HG03159 (cell line): ENCODE data around the gene URGCP.

Experiments
- ATAC-seq: cut with Tn5 transposase; IDR thresholded peaks from one replicate; pipeline ENCODE4 v1.9.1; 2021; ENCODE audit warnings: mild to moderate bottlenecking, moderate library complexity; ENCODE audit not compliant: unreplicated experiment

Gene URGCP

GRCh38 chr7:43906331-43907010 is at the start of gene URGCP:
Gene URGCP (minus strand): TSS chr7:43906596. CDS start chr7:43906575, 21 bp downstream.
- ATAC-seq: peak; percentile 67

GRCh38 chr7:43956027-43956426 is 49.6 kb upstream of the URGCP start:
- no peak for ATAC-seq

GRCh38 chr7:43954524-43955228 is 48.3 kb upstream of the URGCP start:
- ATAC-seq: peak; percentile 70

GRCh38 chr7:43953071-43953470 is 46.7 kb upstream of the URGCP start:
- ATAC-seq: no peak

- no peak for ATAC-seq
Observed at GRCh38 chr7:43952028-43952427, 45.6 kb upstream of the URGCP start.

GRCh38 chr7:43944286-43944685 is 37.9 kb upstream of the URGCP start:
- no peak for ATAC-seq

GRCh38 chr7:43943417-43944187 is 37.2 kb upstream of the URGCP start:
- ATAC-seq: no peak

- ATAC-seq: no peak
Observed at GRCh38 chr7:43942997-43943396, 36.6 kb upstream of the URGCP start.

GRCh38 chr7:43942250-43942649 is 35.9 kb upstream of the URGCP start:
- ATAC-seq: no peak

GRCh38 chr7:43938892-43939482 is 32.6 kb upstream of the URGCP start:
- ATAC-seq: no peak

GRCh38 chr7:43937444-43937843 is 31.0 kb upstream of the URGCP start:
- no peak for ATAC-seq

GRCh38 chr7:43933902-43934560 is 27.6 kb upstream of the URGCP start:
- ATAC-seq: no peak

GRCh38 chr7:43931346-43931745 is 24.9 kb upstream of the URGCP start:
- no peak for ATAC-seq

GRCh38 chr7:43929529-43930457 is 23.4 kb upstream of the URGCP start:
- ATAC-seq: no peak

GRCh38 chr7:43927810-43928209 is 21.4 kb upstream of the URGCP start:
- no peak for ATAC-seq

- ATAC-seq: peak; percentile 4
Observed at GRCh38 chr7:43926798-43927123, 20.4 kb upstream of the URGCP start.

- ATAC-seq: peak; percentile 89
Observed at GRCh38 chr7:43925984-43926797, 19.8 kb upstream of the URGCP start, which contains the start of gene UBE2D4. Gene UBE2D4 (plus strand): TSS chr7:43926436. CDS start chr7:43926533, 97 bp downstream.

GRCh38 chr7:43922726-43923125 is 16.3 kb upstream of the URGCP start:
- no peak for ATAC-seq

GRCh38 chr7:43921423-43921822 is 15.0 kb upstream of the URGCP start:
- no peak for ATAC-seq
